ENCODE data around the gene SCNN1A. TPM values are rescaled to one million over a fixed set of nuclear protein-coding genes. Genes with fewer than 3 reads are reported as not detected.

SCNN1A gene
- total RNA-seq, 4 donors from 2014 or later: 229 to 449 (median 336) TPM

- intact Hi-C loops (cut with DNase I): no loop called here
- Histone ChIP-seq H3K4me1 (peaks cover 16 to 24% of the 10 kb centered on the region in 2 donors), H3K4me3 (replicated peaks in 1 of 3) (no peak overlapping the region), H3K27ac (peak overlapping the region; percentile 90 to 97 (median 90)), H3K36me3 (peaks cover 23 to 33% of the 10 kb centered on the region in 2 donors), H3K27me3 (no peaks in the 10 kb centered on the region), H3K9me3 (no peaks in the 10 kb centered on the region)
- TF ChIP-seq CTCF (IDR thresholded peaks at IDR 0.05) (peak in 1 of 6 experiments; percentile 5), POLR2A (IDR thresholded peaks at IDR 0.05) (peak in 1 of 2 donors; percentile 72)
- DNase-seq: peak; percentile 92 to 94
- 4 to 10% methylated on average over 6 of the region's 6 CpGs for WGBS, 2 donors
Observed at GRCh38 chr12:6392504-6392903, 17.1 kb upstream of the SCNN1A start.

- DNase-seq: no peak
- intact Hi-C loops (cut with DNase I): no loop called here
Observed at GRCh38 chr12:6391013-6391412, 15.7 kb upstream of the SCNN1A start.

GRCh38 chr12:6390084-6390799 is 14.9 kb upstream of the SCNN1A start:
- no peak for DNase-seq
- Histone ChIP-seq H3K4me1 (peaks cover 18 to 36% of the 10 kb centered on the region in 2 donors), H3K27me3 (no peaks in the 10 kb centered on the region), H3K36me3 (peaks cover 24 to 33% of the 10 kb centered on the region in 2 donors), H3K9me3 (no peaks in the 10 kb centered on the region), H3K27ac (peak overlapping the region; percentile 31 to 97 (median 90)), H3K4me3 (replicated peaks in 1 of 3) (no peak overlapping the region)
- 88 to 90% methylated on average over 15 of the region's 15 CpGs for WGBS, 2 donors
- TF ChIP-seq CTCF (IDR thresholded peaks at IDR 0.05) (no peak), POLR2A (IDR thresholded peaks at IDR 0.05) (no peak)
- intact Hi-C loops (cut with DNase I): no loop called here

More at GRCh38 chr12:6391013-6391412, 15.7 kb upstream of the SCNN1A start:
- H3K4me1 ChIP-seq: peaks cover 16 to 30% of the 10 kb centered on the region in 2 donors
- no peak for TF ChIP-seq POLR2A (IDR thresholded peaks at IDR 0.05)
- no peak for TF ChIP-seq CTCF (IDR thresholded peaks at IDR 0.05)
- 92 to 95% methylated on average over 13 to 16 of the region's 17 CpGs for WGBS, 2 donors
- H3K36me3 ChIP-seq: peaks cover 24 to 33% of the 10 kb centered on the region in 2 donors
- H3K9me3 ChIP-seq: no peaks in the 10 kb centered on the region
- H3K4me3 ChIP-seq (replicated peaks in 1 of 3): no peak overlapping the region
- H3K27me3 ChIP-seq: no peaks in the 10 kb centered on the region
- H3K27ac ChIP-seq: peak overlapping the region; percentile 90 to 97 (median 90)

GRCh38 chr12:6387541-6387940 is 12.2 kb upstream of the SCNN1A start:
- no peak for TF ChIP-seq POLR2A (IDR thresholded peaks at IDR 0.05)
- H3K4me1 ChIP-seq: peaks cover 33 to 51% of the 10 kb centered on the region in 2 donors
- WGBS, 2 donors: 95 to 96% methylated on average over 4 to 7 of the region's 7 CpGs
- no peaks in the 10 kb centered on the region for H3K9me3 ChIP-seq
- no peak for DNase-seq
- H3K27ac ChIP-seq: peak overlapping the region in 2 of 3 donors; percentile 11 to 53
- H3K4me3 ChIP-seq (replicated peaks in 1 of 3): no peak overlapping the region
- intact Hi-C loops (cut with DNase I): loop anchor here (10.0 kb wide), 1 partner anchor 153 kb away; no protein-coding TSS in a partner anchor
- H3K36me3 ChIP-seq: peaks cover 24 to 33% of the 10 kb centered on the region in 2 donors
- no peaks in the 10 kb centered on the region for H3K27me3 ChIP-seq

GRCh38 chr12:6386491-6386890 is 11.1 kb upstream of the SCNN1A start:
- Histone ChIP-seq H3K27me3 (no peaks in the 10 kb centered on the region), H3K27ac (peak overlapping the region in 2 of 3 donors; percentile 44 to 45), H3K36me3 (peaks cover 24 to 33% of the 10 kb centered on the region in 2 donors), H3K9me3 (no peaks in the 10 kb centered on the region), H3K4me3 (replicated peaks in 1 of 3) (no peak overlapping the region), H3K4me1 (peaks cover 25 to 44% of the 10 kb centered on the region in 2 donors)
- no peak for DNase-seq
- TF ChIP-seq CTCF (IDR thresholded peaks at IDR 0.05) (no peak), POLR2A (IDR thresholded peaks at IDR 0.05) (no peak)
- intact Hi-C loops (cut with DNase I): loop anchor here (10.0 kb wide), 1 partner anchor 152 kb away; no protein-coding TSS in a partner anchor
- 71 to 80% methylated on average over 1 of the region's 1 CpG for WGBS, 2 donors

Data from thyroid gland (tissue), 4 donors.